Measurements from ENCODE around the gene SCAF11.

- peak; percentile 13 for TF ChIP-seq CTCF (IDR thresholded peaks at IDR 0.05)
- TF ChIP-seq EZH2phosphoT487 (IDR thresholded peaks at IDR 0.05), result no peak
- no peak for TF ChIP-seq EZH2 (IDR thresholded peaks at IDR 0.05)
These were observed 14.9 kb upstream of the SCAF11 start for GRCh38 chr12:46005151-46005797.

Measured in neural progenitor cell (in vitro differentiated cells).